Endometrium (tissue), 2 donors: ENCODE data around the gene PHF2.

ENCODE experiments used
- FAIRE-seq: peaks from 2 replicates; lab custom pipeline; 2012; peaks lifted over from hg19 to GRCh38; lab: Jason Lieb, UNC
- donor health status: control.
- donor health status: control.

The PHF2 gene

DNA sequence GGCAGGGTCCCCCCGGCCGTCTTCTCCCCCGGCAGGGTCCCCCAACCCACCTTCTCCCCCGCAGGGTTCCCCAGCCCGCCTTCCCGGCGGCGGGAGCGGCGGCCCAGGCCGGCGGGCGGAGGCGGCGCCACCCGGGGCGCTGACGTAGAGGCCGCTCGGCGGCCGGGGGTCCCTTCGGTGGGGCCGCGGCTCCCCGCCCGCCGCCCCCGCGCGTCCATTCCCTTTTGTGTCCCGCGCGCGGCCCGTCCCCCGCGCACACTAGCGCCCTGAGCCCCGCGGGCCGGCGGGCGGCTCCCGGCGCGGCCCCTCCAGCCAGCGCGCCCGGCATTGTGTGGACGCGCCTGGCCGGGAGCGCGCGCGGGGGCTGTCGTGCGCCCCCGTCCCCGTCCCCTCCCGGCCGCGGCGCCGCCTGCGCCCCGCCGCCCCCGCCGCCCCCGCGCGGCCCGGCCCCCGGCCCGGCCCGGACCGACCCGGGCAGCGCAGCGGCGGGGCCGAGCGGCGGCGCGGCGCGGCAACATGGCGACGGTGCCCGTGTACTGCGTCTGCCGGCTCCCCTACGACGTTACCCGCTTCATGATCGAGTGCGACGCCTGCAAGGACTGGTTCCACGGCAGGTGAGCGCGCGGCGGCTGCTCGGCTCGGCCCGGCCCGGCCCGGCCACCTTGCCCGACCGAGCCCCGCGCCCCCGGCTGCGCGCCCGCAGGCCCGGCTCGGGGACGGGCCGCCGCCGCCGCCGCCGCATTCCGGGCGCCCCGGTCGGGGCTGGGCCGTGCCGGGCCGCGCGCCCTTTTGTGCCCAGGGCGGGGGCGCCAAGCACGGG is at the start of gene PHF2:
PHF2 (plus strand) TSS at position 327 of the 820 bp plus-strand sequence; CDS start at position 517, 190 bp downstream.
- no peak for FAIRE-seq

DNA sequence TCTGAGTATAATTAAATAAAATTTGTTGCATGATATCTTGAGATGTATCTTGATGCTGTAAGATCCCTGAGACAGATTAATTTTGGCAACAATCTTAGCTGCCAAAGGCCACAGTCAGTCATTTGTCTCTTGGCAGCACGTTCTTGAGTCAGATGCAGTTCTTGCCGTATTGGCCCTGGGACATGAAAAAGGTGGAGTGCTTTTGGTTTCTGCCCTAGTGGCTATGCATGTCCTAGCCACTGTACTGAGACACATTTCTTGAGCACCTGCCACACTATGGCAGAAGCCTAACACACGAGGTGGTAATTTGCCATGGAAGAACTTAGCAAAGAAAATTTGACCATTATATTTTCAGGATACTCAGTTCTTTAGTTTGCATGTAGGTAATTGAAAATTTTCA is 45.0 kb upstream of the PHF2 start:
- FAIRE-seq, result no peak

DNA sequence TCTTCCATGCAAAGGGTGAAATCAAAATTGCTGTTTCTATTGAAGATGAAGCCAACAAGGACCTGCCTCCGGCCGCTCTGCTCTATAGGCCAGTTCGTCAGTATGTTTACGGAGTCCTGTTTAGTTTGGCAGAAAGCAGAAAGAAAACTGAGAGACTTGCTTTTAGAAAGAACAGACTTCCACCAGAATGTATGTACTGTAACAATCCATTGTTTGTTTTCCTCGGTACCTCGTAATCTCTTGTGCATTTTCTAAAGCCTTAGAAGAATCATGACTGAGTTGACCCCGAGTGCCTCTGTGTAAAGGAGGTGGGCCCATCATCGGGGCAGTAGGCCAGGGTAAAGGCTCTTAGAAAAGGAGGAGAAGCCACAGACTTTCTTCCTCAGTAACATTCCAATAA is 44.2 kb upstream of the PHF2 start:
- FAIRE-seq, result no peak

GRCh38 chr9:93533863-93534262 is 42.5 kb upstream of the PHF2 start:
- FAIRE-seq, result no peak

DNA sequence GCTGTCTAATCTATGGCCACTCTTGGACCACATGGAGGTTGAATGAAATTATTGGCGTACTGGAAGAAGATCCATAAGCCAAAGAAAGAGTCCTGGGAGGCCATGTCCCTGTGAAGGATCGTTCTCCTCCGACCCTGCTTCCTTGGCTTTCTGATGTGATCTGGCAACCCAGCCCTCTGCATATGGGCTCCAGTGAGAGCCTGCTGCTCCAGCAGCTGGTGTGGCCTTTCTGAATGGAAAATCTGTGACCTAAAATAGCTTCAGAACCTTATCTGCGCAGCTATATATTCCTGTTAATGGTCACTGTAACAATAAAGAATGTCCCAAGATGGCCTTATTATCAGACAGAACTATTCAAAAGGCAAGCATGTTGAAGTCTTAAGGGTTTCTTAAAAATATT is 40.2 kb upstream of the PHF2 start:
- FAIRE-seq, result no peak

- no peak for FAIRE-seq
Measured at GRCh38 chr9:93536874-93537273, 39.5 kb upstream of the PHF2 start.

DNA sequence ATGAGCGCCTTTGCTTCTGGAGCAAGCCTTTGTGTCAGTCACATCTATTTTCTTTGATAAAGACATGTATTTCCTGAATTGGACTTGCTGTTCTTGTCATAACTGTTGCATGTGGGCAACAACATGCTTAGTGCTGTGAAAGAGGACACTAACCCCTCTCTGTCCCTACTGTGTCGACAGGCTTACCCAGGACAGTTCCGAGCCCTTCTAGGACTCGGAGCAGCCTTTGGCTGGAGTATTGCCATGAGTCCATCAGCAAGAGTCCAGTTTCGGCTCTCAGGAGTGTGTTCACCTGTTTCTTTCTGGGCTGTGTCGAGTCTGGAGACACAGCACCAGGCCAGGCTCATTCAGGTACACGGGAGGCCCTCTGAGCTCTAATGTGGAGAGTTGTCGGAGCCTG is 36.1 kb upstream of the PHF2 start:
- no peak for FAIRE-seq

DNA sequence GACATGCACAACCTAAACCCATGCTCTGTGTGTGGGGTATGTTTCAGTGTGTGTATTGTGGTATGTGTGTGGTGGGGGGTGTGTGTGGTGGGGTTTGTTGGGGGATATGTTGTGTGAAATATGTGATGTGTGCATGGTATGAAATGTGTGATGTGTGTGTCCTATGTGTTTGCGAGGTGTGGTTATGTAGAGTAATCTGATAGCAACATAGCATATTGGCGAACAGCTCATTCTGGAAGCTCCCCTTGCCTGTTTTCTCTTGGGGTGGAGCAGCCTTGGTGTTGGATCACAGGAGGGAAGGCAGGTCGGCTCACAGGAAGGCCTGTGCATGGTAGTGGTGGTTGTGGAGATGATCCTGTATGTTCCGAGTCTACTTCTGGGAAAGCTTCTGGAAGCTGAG is 35.4 kb upstream of the PHF2 start:
- no peak for FAIRE-seq

GRCh38 chr9:93541581-93542349 is 34.6 kb upstream of the PHF2 start:
- FAIRE-seq, result no peak

- no peak for FAIRE-seq
Measured at GRCh38 chr9:93543117-93543516, 33.3 kb upstream of the PHF2 start.

DNA sequence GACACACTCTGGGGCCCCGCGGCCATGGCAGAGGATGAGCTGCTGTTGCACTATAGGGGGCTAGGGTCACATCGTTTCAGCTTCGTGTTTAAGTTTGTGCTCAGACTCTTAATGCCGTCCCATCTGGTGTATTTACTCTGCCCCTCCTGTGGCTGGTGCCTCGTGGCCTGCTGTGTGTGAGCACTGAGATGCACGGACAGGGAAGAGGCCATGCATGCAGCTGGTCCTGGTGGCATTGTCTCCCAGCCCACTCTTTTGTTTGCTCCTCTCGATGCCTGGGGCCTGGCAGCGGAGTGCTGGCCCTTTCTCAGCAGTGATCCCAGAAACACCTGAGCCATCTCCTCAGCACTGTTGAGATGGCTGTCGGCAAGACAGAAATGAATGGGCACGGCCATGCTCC is 30.0 kb upstream of the PHF2 start:
- FAIRE-seq, result no peak

GRCh38 chr9:93549611-93550010 is 26.8 kb upstream of the PHF2 start:
- no peak for FAIRE-seq

GRCh38 chr9:93552923-93553322 is 23.5 kb upstream of the PHF2 start:
- FAIRE-seq, result no peak

DNA sequence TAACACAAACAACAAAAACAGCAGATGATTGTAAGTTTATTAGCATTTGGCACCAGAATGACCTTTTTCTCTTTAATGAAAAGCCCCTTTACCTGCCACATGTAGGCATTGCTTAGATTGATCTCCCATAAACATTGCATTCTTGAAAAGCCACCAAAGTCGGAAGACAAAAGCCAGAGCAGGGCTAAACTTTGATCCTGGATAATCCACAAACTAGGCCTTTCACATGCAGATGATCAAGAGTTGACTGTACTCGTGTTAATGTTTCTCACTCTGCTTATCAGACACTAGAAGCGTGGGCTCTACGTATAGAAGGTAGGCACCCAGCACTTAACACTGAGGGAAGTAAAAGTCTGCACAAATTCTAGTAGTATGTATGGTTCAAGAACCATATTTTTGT is 21.0 kb upstream of the PHF2 start:
- no peak for FAIRE-seq

GRCh38 chr9:93557366-93558137 is 18.8 kb upstream of the PHF2 start:
- FAIRE-seq, result no peak

DNA sequence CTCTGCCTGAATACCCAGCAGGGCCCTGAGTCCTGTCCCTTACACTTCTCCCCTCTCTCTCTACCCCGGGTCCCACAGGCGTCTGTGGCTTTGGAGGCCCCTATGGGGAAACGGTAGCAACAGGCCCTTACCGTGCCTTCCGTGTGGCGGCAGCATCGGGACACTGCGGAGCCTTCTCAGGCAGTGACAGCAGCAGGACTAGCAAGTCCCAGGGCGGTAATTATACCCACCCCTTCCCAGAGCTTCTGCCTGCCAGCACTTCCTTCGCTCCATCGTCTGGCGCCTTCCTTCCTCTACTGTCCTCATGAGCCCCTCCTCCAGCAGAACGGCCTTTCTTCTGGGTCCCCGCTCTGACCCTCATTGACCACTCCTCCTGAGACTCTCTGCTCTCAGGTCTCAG is 17.9 kb upstream of the PHF2 start:
- no peak for FAIRE-seq

DNA sequence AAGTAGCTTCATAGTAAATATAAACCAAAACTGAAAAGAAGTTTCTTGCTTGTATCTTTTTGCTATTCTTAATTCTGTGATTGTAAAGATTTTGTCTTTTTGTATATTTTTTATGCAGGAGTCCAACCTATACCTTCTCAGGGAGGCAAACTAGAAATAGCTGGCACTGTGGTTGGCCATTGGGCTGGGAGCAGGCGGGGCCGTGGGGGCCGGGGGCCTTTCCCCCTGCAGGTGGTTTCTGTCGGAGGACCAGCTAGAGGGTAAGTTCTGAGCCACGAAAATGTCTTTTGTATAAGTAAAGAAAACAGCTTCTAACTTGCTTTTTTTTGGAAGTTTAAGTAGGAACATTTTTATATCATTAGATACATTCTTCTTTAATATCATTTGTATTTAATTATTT is 15.4 kb upstream of the PHF2 start:
- no peak for FAIRE-seq

DNA sequence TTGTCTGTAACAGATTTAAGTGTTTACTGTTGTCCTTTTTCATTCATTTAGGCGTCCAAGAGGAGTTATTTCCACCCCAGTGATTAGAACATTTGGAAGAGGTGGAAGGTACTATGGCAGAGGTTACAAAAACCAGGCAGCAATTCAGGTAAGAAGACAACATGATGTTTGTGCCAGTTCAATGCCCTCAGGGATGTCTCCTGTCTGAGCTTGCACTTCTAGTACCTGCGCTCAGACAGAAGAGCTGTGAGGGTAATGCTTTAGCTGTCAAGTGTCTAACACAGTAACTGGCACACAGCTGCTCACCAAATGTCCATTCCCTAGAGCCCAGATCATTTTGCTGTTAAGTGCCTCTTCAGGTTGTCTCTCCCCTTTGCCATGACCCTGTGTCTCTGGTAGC is 14.2 kb upstream of the PHF2 start:
- FAIRE-seq, result no peak

- no peak for FAIRE-seq
Measured at GRCh38 chr9:93565089-93565488, 11.3 kb upstream of the PHF2 start.

GRCh38 chr9:93566408-93567270 is 9.7 kb upstream of the PHF2 start:
- peak; percentile 50 for FAIRE-seq

GRCh38 chr9:93567271-93567959 is 9.0 kb upstream of the PHF2 start:
- FAIRE-seq, result no peak
